ENCODE data around the gene MYLK. TPM values are rescaled to one million over a fixed set of nuclear protein-coding genes. Genes with fewer than 3 reads are reported as not detected.

Gene MYLK
- total RNA-seq, 4 donors from 2014 or later, result 420 to 1,252 (median 768) TPM

DNA sequence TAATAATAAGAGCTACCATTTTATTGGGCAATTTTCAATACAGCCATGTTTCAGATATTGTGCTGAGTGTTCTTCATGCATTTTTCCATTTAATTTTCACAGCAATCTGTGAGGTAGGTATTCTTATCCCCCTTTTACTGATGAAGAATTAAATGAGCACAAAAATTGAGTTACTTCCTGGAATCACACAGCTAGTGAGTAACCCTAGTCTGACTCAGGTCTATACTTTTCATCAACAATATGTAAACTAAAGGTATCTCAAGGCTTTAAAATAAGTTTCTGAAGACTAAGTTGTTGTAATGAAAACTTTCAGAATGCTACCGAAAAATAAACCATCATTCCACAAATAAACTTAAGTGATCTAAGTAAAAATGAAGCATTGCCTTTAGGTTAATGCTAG, 321.6 kb downstream of the MYLK start:
- Histone ChIP-seq H3K4me1 (no peaks in the 10 kb centered on the region), H3K27me3 (no peaks in the 10 kb centered on the region), H3K9me3 (no peaks in the 10 kb centered on the region), H3K27ac (no peak overlapping the region), H3K36me3 (no peaks in the 10 kb centered on the region), H3K4me3 (no peak overlapping the region)
- intact Hi-C loops (cut with DNase I; ENCODE audit: low total_unique reads), result no loop called here
- DNase-seq, result no peak
- TF ChIP-seq, protein P1, sequence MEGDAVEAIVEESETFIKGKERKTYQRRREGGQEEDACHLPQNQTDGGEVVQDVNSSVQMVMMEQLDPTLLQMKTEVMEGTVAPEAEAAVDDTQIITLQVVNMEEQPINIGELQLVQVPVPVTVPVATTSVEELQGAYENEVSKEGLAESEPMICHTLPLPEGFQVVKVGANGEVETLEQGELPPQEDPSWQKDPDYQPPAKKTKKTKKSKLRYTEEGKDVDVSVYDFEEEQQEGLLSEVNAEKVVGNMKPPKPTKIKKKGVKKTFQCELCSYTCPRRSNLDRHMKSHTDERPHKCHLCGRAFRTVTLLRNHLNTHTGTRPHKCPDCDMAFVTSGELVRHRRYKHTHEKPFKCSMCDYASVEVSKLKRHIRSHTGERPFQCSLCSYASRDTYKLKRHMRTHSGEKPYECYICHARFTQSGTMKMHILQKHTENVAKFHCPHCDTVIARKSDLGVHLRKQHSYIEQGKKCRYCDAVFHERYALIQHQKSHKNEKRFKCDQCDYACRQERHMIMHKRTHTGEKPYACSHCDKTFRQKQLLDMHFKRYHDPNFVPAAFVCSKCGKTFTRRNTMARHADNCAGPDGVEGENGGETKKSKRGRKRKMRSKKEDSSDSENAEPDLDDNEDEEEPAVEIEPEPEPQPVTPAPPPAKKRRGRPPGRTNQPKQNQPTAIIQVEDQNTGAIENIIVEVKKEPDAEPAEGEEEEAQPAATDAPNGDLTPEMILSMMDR (IDR thresholded peaks at IDR 0.05), result no peak
- TF ChIP-seq POLR2A (IDR thresholded peaks at IDR 0.05), result no peak

DNA sequence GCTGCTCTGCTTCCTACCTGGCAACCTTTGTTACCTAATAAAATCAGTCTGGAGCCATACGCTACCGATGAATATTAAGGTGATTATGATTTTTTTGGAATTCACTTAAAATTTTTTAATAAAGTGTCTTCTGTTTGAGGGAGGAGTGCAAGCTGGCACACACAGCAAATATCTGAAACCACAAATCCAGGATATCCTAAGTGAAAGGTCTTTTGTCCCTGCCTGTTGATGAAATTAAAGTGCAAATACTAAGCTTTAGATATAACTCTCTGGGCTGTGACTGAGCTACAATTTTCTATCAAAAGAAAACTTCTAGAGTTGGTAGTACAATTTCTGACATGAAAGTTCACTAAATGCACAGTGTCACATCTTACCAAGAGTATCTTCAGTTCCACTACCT, 322.9 kb downstream of the MYLK start:
- Histone ChIP-seq H3K27ac (no peak overlapping the region), H3K4me3 (no peak overlapping the region), H3K4me1 (no peaks in the 10 kb centered on the region), H3K27me3 (no peaks in the 10 kb centered on the region), H3K9me3 (no peaks in the 10 kb centered on the region), H3K36me3 (no peaks in the 10 kb centered on the region)
- no peak for DNase-seq
- intact Hi-C loops (cut with DNase I; ENCODE audit: low total_unique reads), result no loop called here
- TF ChIP-seq, protein P1 (IDR thresholded peaks at IDR 0.05), result no peak
- TF ChIP-seq POLR2A (IDR thresholded peaks at IDR 0.05), result no peak

Small RNA genes lying within 50 kb of the gene (small RNA-seq; reads per million reads assigned to genes)
- gene RF00392, result not detected

Other genes starting within 250 kb of the MYLK start
- 10 to 100 TPM; 12.3 to 98.4 (median 63.0) TPM for gene CCDC14, start 76.9 kb upstream of the MYLK start, total RNA-seq
- gene ROPN1, start 107.8 kb upstream of the MYLK start, total RNA-seq, result not detected
- 10 to 100 TPM; 25.3 to 94.1 (median 63.6) TPM for gene KALRN, start 149.0 kb upstream of the MYLK start, total RNA-seq